ENCODE measurements around the gene ASPHD2.
A peak's percentile ranks its signal among the peaks of the same experiment; 100 is the strongest.

The ASPHD2 gene

GRCh38 chr22:26463688-26464087 lies 34.6 kb downstream of the ASPHD2 start:
- H3K27ac Mint-ChIP-seq: no peak overlapping the region
- peaks cover 32% of the 10 kb centered on the region for H3K36me3 Mint-ChIP-seq (ENCODE audit: low read depth)
- no peaks in the 10 kb centered on the region for H3K27me3 Mint-ChIP-seq
- no peak overlapping the region for H3K4me3 Mint-ChIP-seq
- no peak for DNase-seq
- ATAC-seq: no peak
- H3K4me1 Mint-ChIP-seq: peaks cover 2% of the 10 kb centered on the region
- H3K9me3 Mint-ChIP-seq: no peaks in the 10 kb centered on the region

GRCh38 chr22:26464312-26464711 lies 35.3 kb downstream of the ASPHD2 start:
- no peaks in the 10 kb centered on the region for H3K27me3 Mint-ChIP-seq
- ATAC-seq (no peak), DNase-seq (no peak)
- peaks cover 37% of the 10 kb centered on the region for H3K36me3 Mint-ChIP-seq (ENCODE audit: low read depth)
- H3K9me3 Mint-ChIP-seq: no peaks in the 10 kb centered on the region
- H3K4me3 Mint-ChIP-seq: no peak overlapping the region
- peaks cover 2% of the 10 kb centered on the region for H3K4me1 Mint-ChIP-seq
- H3K27ac Mint-ChIP-seq: no peak overlapping the region

- ATAC-seq: no peak
These were observed 37.1 kb downstream of the ASPHD2 start for GRCh38 chr22:26466196-26466595.

GRCh38 chr22:26470807-26471206 lies 41.7 kb downstream of the ASPHD2 start:
- DNase-seq: no peak
- Mint-ChIP-seq H3K27ac (no peak overlapping the region), H3K36me3 (ENCODE audit: low read depth) (peaks cover 55% of the 10 kb centered on the region), H3K9me3 (no peaks in the 10 kb centered on the region), H3K4me1 (peaks cover 7% of the 10 kb centered on the region), H3K4me3 (no peak overlapping the region), H3K27me3 (no peaks in the 10 kb centered on the region)
- ATAC-seq: no peak

More at GRCh38 chr22:26466196-26466595, 37.1 kb downstream of the ASPHD2 start:
- no peaks in the 10 kb centered on the region for H3K27me3 Mint-ChIP-seq
- no peaks in the 10 kb centered on the region for H3K4me1 Mint-ChIP-seq
- no peak overlapping the region for H3K4me3 Mint-ChIP-seq
- peaks cover 40% of the 10 kb centered on the region for H3K36me3 Mint-ChIP-seq (ENCODE audit: low read depth)
- H3K9me3 Mint-ChIP-seq: no peaks in the 10 kb centered on the region
- no peak for DNase-seq
- H3K27ac Mint-ChIP-seq: no peak overlapping the region

GRCh38 chr22:26471522-26471921 lies 42.5 kb downstream of the ASPHD2 start:
- no peaks in the 10 kb centered on the region for H3K9me3 Mint-ChIP-seq
- peaks cover 7% of the 10 kb centered on the region for H3K4me1 Mint-ChIP-seq
- no peak overlapping the region for H3K27ac Mint-ChIP-seq
- no peak for ATAC-seq
- H3K4me3 Mint-ChIP-seq: no peak overlapping the region
- H3K36me3 Mint-ChIP-seq (ENCODE audit: low read depth): peaks cover 54% of the 10 kb centered on the region
- no peaks in the 10 kb centered on the region for H3K27me3 Mint-ChIP-seq
- no peak for DNase-seq

- Mint-ChIP-seq H3K9me3 (no peaks in the 10 kb centered on the region), H3K4me3 (no peak overlapping the region), H3K27ac (no peak overlapping the region), H3K27me3 (no peaks in the 10 kb centered on the region), H3K36me3 (ENCODE audit: low read depth) (peaks cover 53% of the 10 kb centered on the region), H3K4me1 (peaks cover 30% of the 10 kb centered on the region)
- no peak for DNase-seq
- no peak for ATAC-seq
These were observed 45.6 kb downstream of the ASPHD2 start for GRCh38 chr22:26474682-26475081.

GRCh38 chr22:26476705-26477340 lies 47.8 kb downstream of the ASPHD2 start:
- Mint-ChIP-seq H3K9me3 (no peaks in the 10 kb centered on the region), H3K4me3 (no peak overlapping the region), H3K27ac (no peak overlapping the region), H3K27me3 (no peaks in the 10 kb centered on the region), H3K4me1 (peaks cover 51% of the 10 kb centered on the region), H3K36me3 (ENCODE audit: low read depth) (peaks cover 54% of the 10 kb centered on the region)
- ATAC-seq (no peak), DNase-seq (no peak)

GRCh38 chr22:26477341-26477731 lies 48.3 kb downstream of the ASPHD2 start:
- Mint-ChIP-seq H3K27me3 (no peaks in the 10 kb centered on the region), H3K9me3 (no peaks in the 10 kb centered on the region), H3K36me3 (ENCODE audit: low read depth) (peaks cover 51% of the 10 kb centered on the region), H3K4me1 (peaks cover 56% of the 10 kb centered on the region), H3K27ac (no peak overlapping the region), H3K4me3 (no peak overlapping the region)
- ATAC-seq (no peak), DNase-seq (no peak)

GRCh38 chr22:26479043-26479791 lies 50.2 kb downstream of the ASPHD2 start:
- DNase-seq (no peak), ATAC-seq (no peak)
- H3K27me3 Mint-ChIP-seq: no peaks in the 10 kb centered on the region
- H3K36me3 Mint-ChIP-seq (ENCODE audit: low read depth): peaks cover 39% of the 10 kb centered on the region
- peaks cover 67% of the 10 kb centered on the region for H3K4me1 Mint-ChIP-seq
- H3K27ac Mint-ChIP-seq: peak overlapping the region; percentile 82
- peak overlapping the region; percentile 96 for H3K4me3 Mint-ChIP-seq
- no peaks in the 10 kb centered on the region for H3K9me3 Mint-ChIP-seq

GRCh38 chr22:26479792-26480610 lies 50.9 kb downstream of the ASPHD2 start:
- DNase-seq (no peak), ATAC-seq (no peak)
- H3K9me3 Mint-ChIP-seq: no peaks in the 10 kb centered on the region
- H3K4me3 Mint-ChIP-seq: peak overlapping the region; percentile 96
- H3K36me3 Mint-ChIP-seq (ENCODE audit: low read depth): peaks cover 31% of the 10 kb centered on the region
- no peaks in the 10 kb centered on the region for H3K27me3 Mint-ChIP-seq
- peaks cover 68% of the 10 kb centered on the region for H3K4me1 Mint-ChIP-seq
- peak overlapping the region; percentile 82 for H3K27ac Mint-ChIP-seq

GRCh38 chr22:26480611-26480932 lies 51.5 kb downstream of the ASPHD2 start:
- DNase-seq: no peak
- H3K36me3 Mint-ChIP-seq (ENCODE audit: low read depth): peaks cover 30% of the 10 kb centered on the region
- H3K27me3 Mint-ChIP-seq: no peaks in the 10 kb centered on the region
- peak overlapping the region; percentile 78 for H3K27ac Mint-ChIP-seq
- ATAC-seq: no peak
- H3K9me3 Mint-ChIP-seq: no peaks in the 10 kb centered on the region
- peak overlapping the region; percentile 96 for H3K4me3 Mint-ChIP-seq
- peaks cover 73% of the 10 kb centered on the region for H3K4me1 Mint-ChIP-seq

GRCh38 chr22:26481112-26481693 lies 52.1 kb downstream of the ASPHD2 start:
- Mint-ChIP-seq H3K4me3 (peak overlapping the region; percentile 96), H3K27ac (peak overlapping the region; percentile 96), H3K4me1 (peaks cover 79% of the 10 kb centered on the region), H3K36me3 (ENCODE audit: low read depth) (peaks cover 30% of the 10 kb centered on the region), H3K27me3 (no peaks in the 10 kb centered on the region), H3K9me3 (no peaks in the 10 kb centered on the region)
- DNase-seq (no peak), ATAC-seq (no peak)

GRCh38 chr22:26481694-26482093 lies 52.6 kb downstream of the ASPHD2 start:
- peaks cover 79% of the 10 kb centered on the region for H3K4me1 Mint-ChIP-seq
- no peak for ATAC-seq
- no peak for DNase-seq
- peaks cover 29% of the 10 kb centered on the region for H3K36me3 Mint-ChIP-seq (ENCODE audit: low read depth)
- peak overlapping the region; percentile 96 for H3K4me3 Mint-ChIP-seq
- peak overlapping the region; percentile 96 for H3K27ac Mint-ChIP-seq
- no peaks in the 10 kb centered on the region for H3K27me3 Mint-ChIP-seq
- no peaks in the 10 kb centered on the region for H3K9me3 Mint-ChIP-seq

- Mint-ChIP-seq H3K9me3 (no peaks in the 10 kb centered on the region), H3K36me3 (ENCODE audit: low read depth) (peaks cover 28% of the 10 kb centered on the region), H3K4me3 (peak overlapping the region; percentile 96), H3K27me3 (no peaks in the 10 kb centered on the region), H3K27ac (peak overlapping the region; percentile 96), H3K4me1 (peaks cover 77% of the 10 kb centered on the region)
- ATAC-seq (no peak), DNase-seq (no peak)
These were observed 53.1 kb downstream of the ASPHD2 start for GRCh38 chr22:26482161-26482560.

Measured in activated naive CD8-positive, alpha-beta T cell treated with anti-CD3 and anti-CD28 coated beads, Interleukin-2, amount 50 U/mL, for 24 hours (primary cell).